GOT3 (cell line): Measurements from ENCODE around the gene RPP40.
A peak's percentile ranks its signal among the peaks of the same experiment; 100 is the strongest.
"Not testable (repeated sequence)": the region's sequence is repeated elsewhere in the genome, so short reads cannot be mapped to it uniquely, and the experiment has no call there.

Source experiments
- DNase-seq: peaks from one replicate; lab custom pipeline; 2025; ENCODE audit warnings: mixed read lengths; lab: John Stamatoyannopoulos, UW

RPP40 gene, protein sequence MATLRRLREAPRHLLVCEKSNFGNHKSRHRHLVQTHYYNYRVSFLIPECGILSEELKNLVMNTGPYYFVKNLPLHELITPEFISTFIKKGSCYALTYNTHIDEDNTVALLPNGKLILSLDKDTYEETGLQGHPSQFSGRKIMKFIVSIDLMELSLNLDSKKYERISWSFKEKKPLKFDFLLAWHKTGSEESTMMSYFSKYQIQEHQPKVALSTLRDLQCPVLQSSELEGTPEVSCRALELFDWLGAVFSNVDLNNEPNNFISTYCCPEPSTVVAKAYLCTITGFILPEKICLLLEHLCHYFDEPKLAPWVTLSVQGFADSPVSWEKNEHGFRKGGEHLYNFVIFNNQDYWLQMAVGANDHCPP

DNA sequence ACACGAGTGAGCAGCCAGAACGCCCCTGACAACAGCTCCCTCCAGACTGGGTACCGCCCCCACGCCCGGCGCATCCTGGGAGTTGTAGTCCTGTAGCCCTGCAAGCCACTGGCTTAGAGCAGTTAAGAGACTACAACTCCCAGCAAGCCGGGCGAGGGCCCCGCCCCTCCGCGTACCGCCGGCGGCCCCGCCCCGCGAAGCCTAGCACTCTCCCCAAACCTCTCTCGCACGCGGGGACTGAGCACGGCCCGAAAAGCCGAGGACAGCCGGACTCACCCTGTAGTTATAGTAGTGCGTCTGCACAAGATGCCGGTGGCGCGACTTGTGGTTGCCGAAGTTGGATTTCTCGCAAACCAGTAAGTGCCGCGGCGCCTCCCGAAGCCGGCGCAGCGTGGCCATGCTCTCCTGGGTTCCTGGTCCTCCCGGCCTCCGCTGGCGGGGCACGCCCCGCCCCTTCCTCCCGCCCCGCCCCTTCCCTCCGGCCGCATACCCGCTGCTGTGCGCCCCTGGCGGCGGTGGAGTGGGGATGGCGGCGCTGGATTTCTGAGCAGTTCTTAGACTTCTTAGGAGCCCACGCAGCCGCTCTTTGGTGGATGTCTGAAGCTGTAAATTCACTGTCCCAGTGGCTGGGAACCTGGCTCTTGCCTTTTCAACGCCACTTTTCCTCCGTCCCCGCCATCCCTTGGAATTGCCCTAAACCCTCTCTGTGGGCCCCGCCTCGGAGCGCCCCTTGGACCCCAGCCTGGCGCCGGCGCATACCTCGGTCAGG is at the start of gene RPP40:
TSS of gene RPP40 (minus strand) at position 434 of the 769 bp plus-strand sequence. CDS start at position 399, 35 bp downstream.
- peak; percentile 94 for DNase-seq

DNA sequence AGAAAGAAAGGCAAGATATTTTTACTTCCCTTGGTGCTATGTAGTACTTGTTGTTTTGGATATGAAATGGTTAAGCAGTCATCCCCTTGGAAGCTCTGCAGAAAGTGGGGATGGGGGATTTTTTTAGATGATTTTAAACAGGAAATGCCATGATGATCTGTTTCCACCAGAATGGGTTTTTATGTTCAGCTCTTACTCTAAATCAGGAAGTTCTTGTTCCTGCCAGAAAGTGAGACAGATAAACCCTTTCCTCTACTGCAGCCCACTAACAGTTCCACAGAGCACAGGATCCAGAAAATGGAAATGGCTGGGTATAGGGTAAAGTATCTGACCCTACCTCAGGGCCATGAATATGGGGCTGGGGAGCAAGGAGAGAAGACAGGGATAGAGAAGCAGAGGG is 49.2 kb upstream of the RPP40 start:
- DNase-seq, result no peak

DNA sequence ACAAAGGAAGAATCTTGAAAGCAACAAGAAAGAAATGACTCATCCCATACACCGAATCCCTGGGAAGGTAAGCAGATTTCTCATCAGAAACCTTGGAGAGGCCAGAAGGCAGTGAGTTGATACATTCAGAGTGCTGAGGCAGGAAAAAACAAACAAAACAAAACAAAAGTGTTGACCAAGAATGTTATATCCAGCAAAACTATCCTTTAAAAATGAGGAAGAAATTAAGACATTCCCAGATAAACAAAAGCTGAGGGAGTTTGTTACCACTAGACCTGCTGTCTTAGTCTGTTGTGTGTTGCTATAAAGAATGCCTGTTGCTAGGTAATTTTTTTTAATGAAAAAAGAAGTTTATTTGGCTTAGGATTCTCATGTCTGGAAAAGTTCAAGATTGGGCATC is 47.6 kb upstream of the RPP40 start:
- no peak for DNase-seq

DNA sequence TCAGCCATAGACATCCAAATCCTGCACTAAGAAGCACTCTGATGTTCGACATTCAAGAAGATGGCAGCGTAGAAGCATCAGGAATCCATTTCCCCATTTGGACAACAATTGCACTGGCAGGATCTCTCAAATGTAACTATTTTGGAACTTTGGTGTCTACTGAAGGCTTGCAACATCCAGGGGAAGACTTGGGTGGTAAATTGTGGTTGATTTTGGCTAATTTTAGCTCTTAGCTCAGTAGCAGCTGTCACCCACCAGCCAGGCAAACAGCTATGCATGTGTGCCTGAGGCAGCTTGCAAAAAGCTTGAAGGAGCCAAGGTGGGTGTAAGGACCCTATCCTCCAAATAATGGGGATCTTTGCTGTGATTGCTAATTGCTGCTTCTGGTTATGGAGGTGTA is 46.2 kb upstream of the RPP40 start:
- no peak for DNase-seq

DNA sequence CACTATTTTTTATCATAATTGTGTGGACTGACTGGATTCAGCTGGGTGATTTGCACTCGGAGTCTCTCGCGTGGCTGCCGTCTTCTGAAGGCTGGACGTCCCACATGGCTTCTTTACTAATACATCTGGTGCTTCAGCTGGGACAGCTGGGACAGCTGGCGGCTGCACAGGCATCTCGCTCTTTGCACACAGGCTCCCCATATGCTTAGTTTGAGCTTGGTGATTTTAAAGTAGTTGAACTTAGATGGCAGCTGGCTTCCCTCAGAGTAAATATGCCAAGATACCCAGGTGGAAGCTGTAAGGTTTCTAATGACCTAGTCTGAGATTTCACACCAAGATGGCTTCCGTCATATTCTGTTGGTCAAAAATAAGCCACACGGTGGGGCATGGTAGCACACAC is 42.6 kb upstream of the RPP40 start:
- DNase-seq, result no peak

DNA sequence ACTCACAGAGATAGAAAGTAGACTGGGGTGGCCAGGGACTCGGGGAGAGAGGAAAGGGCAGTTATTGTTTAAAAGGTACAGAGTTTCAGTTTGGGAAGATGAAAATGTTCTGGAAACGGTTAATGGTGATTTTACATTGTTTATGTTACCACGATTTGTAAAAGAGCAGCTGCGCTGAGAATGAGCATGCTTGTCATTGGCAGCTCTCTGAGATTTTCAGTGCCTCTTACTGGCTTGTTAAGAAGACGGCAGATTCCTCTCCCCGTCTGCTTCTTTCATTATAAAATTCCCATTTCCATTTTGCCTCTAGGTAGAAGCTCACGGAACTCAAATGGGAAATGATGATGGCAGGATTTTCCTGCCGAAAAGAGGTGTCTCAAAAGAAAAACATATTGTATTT is 41.6 kb upstream of the RPP40 start:
- DNase-seq, result no peak

DNA sequence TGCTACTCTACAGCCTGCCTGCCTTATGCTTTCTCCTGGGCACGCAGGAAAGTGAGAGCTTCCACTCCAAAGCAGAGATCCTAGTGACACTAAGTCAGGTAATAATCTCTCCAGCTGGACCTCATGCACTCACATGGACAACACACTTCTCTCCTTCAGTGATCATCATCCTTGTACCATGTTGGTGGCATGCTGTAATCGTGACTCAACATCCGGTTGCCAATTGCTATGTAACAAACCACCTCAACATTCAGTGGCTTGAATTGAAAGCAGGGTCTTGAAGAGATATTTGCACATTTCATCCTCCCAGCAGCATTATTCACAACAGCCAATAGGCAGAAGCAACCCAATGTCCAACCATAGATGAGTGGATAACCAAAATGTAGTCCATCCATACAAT is 41.0 kb upstream of the RPP40 start:
- DNase-seq, result no peak

DNA sequence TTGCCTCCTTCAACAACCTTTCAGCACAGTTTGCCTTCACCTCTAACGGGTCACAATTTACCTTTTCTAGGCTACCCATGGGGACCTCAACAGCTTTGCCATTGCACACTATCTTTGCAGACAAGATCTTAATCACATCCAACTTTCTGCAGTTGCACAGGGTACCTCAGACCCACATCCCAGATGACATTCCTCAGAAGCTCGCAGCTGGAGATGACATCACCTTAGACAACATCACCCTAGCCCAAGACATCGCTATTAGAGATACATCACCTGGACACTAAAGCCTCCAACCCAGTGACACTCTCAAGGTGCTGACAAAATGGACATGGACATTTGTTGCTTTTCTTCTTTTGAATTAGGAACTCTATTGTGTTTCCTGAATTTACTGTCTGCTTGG is 38.6 kb upstream of the RPP40 start:
- no peak for DNase-seq

DNA sequence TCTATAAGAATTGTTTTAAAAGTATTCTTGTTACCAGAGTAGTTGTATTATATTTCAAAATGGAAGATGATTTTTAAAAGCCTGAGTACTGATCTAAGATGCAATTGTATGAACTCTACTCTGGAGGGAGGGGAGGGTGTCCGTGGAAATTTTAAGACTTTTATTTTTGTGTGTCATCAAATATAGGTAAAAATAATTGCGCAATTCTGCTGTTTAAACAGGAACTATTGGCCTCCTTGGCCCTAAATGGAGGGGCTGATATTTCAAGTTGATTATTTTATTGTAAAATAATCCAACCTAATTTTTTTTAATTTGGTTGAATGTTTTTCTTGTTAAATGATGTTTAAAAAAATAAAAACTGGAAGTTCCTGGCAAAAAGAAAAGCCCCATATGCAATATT is 38.1 kb upstream of the RPP40 start:
- DNase-seq, result no peak

DNA sequence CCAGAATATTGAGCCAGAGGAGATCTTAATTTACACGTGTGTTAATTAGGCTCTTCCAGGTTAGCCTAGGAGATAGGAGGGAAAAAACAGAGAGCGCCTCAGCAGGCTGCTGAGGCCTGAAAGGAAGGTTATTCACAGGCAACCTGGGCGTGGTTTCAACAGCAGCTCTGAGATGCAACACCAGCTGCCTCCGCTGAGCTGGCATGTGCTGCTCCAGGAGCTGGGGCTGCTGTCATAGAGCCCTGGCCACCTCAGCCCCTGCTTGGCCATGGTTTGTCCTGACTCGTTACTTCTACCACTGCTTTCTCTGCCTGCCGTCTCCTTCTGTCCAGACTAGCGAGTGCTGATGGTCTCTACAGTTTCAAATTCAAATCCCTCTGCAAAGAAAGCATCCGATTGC is 32.4 kb upstream of the RPP40 start:
- DNase-seq, result no peak

DNA sequence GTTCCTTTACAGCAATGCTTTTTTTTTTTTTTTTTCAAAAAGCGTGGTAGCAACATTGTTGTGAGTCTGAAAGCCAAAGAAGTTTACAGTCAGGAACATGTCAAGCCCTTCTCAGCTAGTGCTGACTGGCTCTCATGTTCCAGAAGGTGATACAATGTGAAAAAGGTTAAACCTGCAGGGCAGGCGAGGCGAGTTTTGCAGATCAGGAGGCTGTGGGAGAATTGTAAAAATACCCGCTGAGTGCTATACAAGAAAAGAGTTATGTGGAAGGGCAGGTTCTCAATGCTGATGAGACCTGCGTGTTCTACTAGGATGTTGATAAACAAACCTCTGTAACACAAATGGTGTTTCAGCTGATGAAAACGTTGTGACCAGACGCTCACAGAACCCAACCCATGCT is 30.9 kb upstream of the RPP40 start:
- no peak for DNase-seq

DNA sequence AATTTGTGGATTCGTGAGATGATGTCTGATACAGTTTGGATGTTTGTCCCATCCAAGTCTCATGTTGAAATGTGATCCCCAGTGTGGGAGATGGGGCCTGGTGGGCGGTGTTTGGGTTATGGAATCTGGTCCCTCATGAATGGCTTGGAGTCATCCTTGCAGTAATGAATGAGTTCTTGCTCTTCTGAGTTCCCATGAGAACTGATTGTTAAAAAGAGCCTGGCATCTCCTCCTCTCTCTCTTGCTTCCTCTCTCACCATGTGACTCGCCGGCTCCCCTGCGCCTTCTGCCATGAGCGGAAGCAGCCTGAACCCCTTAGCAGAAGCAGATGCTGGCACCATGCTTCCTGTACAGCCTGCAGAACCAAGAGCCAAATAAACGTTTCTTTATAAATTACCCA is 30.5 kb upstream of the RPP40 start:
- DNase-seq, result no peak

DNA sequence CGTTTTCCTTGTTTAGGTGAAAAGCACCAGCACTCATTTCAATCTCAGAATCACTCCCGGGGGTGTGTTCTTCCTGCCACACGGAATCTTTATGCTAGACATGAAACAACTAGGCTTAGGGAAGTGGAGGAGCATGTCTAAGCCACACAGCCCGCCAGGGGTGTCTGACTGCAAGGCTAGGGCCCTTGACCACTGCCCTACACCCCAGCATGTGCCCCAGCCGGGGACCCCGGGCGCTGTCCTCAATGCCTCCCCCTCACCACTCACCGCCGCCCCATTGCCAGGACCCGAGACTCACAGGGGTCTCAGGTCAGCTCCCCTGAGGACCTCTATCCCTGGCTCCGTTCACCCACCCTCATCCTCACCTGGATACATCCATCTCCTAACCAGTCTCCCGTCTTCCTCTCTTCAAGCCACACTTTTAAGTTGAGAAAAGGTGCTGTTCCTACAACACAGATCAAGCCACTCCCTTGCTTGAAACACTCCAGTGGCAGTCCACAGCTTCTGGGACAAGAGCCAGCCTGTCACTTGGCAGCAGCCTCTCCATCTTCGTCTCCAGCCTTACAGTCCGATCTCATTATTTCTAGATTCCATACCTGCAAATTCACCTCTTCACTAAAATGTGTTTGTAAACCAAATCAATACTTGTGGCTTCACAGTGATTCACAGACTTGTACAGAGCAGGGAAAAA is 29.5 kb upstream of the RPP40 start:
- DNase-seq, result not testable (repeated sequence)

DNA sequence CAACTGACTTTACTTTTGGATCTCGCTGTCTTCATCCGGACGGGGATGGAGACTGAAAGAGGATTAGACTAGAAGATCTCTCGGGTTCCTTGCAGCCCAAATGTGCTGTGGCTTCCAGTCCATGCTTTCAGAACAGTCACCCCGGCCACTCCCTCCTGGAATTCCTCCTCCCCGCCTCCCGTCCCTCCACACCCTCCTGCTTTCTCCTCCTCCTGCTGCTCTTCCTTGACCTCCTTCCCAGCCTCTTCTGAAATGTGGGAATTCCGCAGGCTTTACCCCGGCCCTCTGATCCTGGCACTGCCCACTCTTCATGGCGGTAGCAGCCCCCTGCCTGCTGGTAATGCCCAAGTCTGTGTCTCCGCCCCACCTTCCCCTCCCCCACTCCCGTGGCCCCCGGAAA is 28.9 kb upstream of the RPP40 start:
- not testable (repeated sequence) for DNase-seq

DNA sequence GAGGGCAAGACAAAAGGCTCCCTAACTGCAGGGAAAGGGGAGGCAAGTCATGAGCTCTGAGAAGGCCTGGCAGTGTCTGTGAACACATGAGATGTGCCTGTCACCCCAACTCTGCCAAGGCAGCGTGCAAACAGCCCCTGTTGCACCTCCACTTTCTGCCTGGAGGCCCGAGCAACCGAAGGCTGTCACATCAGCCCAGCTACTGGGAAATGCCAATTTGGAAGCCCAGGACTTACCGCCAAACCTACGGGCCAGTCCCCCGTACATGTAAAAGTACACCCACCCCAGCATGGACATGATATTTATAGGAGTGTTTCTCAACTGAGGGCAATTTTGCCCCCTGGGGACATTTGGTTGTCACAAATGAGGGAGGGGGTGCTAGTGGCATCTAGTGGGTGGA is 27.3 kb upstream of the RPP40 start:
- DNase-seq, result no peak

DNA sequence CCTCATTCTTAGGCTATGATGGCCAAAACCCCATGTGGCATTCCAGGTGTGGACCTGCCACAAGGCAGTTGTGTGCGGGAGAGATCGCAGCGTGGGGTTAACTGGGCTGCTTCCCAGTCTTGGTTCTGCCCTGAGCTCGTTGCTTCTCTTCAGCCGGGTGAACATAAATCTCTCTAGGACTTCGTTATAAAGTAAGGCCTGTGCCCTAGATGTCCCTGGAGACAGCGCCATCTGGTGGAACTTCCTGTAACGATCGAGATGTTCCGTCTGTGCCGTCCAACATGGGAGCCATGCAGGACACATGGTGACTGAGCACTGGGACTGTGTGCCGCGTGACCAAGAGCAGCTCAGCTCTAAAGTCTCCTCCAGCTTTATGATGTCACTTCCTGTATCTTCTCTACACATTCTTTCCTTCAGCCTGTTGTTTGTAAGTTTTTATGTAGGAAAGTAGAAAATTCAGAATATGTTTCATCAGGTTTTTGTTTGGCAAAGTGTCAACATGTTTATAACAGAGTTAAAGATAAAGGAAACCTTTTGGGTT is 26.8 kb upstream of the RPP40 start:
- DNase-seq, result peak; percentile 23

DNA sequence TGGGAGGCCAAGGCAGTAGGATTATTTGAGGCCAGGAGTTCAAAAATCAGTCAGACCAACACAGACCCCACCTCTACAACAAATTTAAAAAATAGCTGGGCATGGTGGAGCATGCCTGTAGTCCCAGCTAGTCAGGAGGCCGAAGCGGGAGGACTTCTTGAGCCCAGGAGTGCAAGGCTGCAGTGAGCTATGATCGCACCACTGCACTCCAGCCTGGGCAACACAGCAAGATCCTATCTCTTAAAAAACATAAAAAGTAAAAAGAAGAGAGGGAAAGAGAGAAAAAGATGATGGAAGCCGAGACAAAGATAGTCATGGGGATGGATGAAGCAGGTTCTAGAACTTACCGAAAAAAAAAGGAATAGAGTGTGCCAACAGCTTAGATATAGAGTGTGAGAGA is 25.8 kb upstream of the RPP40 start:
- DNase-seq, result no peak

DNA sequence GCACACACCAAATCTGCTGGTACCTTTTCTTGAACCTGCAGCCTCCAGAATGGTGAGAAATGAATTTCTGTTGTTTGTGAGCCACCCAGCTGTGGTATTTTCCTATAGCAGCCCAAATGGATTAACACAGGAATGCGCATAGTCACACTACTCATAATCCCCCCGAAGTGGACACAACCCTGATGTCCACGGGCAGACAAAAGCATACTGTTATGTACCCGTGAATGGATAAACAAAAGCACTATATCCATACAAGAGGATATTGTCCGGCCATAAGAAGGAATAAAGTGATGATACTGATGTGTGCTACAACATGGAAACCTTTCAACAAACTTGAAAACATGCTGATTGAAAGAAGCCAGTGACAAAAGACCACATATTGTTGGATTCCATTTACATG is 25.1 kb upstream of the RPP40 start:
- DNase-seq, result no peak

DNA sequence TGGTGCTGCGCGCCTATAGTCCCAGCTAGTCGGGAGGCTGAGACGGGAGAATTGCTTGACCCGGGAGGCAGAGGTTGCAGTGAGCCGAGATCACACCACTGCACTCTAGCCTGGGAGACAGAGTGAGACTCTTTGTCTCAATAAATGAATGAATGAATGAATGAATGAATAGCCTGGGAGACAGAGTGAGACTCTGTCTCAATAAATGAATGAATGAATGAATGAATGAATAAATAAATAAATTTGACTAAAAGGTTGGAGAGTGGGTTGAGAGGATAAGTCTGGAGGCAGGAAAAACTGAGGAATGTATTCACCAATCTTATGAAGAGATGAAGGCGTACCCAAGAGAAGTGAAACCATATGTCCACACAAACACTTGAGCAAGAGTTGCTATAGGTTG is 24.5 kb upstream of the RPP40 start:
- DNase-seq, result no peak

DNA sequence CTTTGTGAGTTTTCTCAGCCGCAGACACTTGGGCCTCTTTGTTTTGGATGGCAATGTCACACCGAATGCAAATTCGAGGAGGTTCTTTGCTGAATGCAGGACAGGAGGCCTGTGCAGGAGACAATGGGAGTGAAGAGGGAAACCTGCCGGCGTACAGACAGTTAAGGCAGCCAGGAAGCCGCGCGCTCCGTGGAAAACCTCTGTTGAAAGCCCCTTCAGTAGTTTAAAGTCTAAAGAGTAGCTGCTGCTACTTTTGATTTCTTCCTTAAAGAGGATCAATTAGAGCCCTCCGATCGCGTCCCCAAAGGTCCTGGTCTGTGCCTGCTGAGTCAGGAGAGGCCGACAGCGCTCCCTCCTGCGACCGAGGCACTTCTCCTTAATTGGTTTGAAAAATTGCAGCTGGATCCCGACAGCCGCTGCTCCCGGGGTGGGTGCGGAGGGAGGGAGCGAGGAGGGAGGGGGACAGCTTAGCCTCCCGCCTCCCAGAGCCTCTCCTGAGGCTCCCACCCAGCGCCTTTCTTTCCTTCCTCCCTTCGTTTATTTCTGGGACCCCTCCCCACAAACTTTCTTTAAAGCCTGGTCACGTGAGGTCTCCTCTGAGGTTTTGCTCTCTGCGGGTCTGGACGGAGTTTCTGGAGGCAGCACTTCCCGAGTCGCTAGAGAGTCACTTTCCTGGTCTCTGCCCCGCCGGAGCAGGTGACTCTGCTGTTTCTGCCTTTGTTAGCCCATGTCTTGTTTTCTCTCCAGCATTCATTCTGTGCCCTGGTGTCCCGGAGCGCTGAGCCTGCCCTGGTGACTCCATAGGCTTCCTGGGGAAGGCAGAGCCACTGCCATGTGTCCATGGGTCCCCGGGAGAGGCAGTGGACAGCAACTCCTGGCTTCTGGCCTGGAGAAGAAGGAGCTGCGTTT is 22.3 kb upstream of the RPP40 start:
- DNase-seq, result no peak

DNA sequence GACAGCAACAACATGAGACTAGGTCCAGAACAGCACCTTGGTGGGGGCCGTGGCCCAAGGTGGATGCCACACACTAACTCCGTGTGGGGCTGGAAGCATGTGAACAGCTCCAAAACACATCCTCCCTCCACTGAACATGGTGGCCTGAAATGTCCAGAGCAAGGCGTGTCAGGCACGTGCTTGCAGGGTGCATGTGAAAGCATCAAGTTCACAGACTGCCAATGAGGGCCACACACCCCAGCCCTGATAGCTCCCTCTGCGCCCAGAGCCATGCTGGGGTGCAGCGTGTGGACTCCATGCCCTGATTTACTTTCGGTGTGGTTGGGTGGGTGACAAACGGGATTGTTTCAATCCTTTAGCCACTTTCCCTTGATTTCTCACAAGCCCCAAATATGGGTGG is 20.1 kb upstream of the RPP40 start:
- no peak for DNase-seq

DNA sequence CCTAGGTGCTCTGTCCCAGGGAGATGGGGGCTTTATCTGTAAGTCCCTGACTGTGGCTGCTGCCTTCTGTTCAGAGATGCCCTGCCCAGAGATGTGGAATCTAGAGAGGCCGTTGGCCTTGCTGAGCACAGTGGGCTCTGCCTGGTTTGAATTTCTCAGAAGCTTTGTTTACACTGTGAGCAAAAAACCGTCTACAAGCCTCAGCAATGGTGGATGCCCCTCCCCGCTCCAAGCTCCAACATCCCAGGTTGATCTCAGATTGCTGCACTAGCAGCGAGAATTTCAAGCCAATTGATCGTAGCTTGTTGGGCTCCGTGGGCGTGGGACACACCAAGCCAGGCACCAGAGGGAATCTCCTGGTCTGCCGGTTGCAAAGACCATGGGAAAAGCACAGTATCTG is 16.3 kb upstream of the RPP40 start:
- no peak for DNase-seq
